Panc1 (cell line): ENCODE results near the gene ADAMTS15. TPM values are rescaled to one million over a fixed set of nuclear protein-coding genes. Genes with fewer than 3 reads are reported as not detected.

Experiments
- ATAC-seq: fragments of 200-7000 bp; cut with Tn5 transposase; 2 replicates; pipeline ENCODE4 v1.9.1; 2020; ENCODE audit warnings: mild to moderate bottlenecking, moderate library complexity
- BruUV-seq: library from RNA; stranded (reverse); fragments of 400-500 nt; replicated peaks from 2 replicates; lab custom pipeline; 2021; lab: Mats Ljungman, UMichigan
- CTCF ChIA-PET: fragments of 300-600 bp; sonication (Branson Sonifier 250); formaldehyde crosslinking; loops from one replicate; lab custom pipeline; 2022; ENCODE audit warnings: antibody characterized with exemption; lab: Charles Lee
- POLR2A ChIA-PET: fragments of 300-600 bp; sonication (Branson Sonifier 250); formaldehyde crosslinking; loops from one replicate; lab custom pipeline; 2022; ENCODE audit warnings: antibody characterized with exemption; lab: Charles Lee
- DNase-seq: peaks from one replicate; pipeline ENCODE4 v3.0.0-alpha.2; 2010; ENCODE audit warnings: low read depth, low spot score
- H3K27ac ChIP-seq: 2 replicates; pipeline ENCODE4 v1.5.1; 2011; ENCODE audit warnings: mild to moderate bottlenecking, low read length, inconsistent platforms
- H3K27me3 ChIP-seq: fragments of 200-500 bp; sonication (Bioruptor generic); 2 replicates; pipeline ENCODE4 v1.6.0; 2014; ENCODE audit warnings: low read length, inconsistent platforms; ENCODE audit not compliant: control insufficient read depth, insufficient read depth
- H3K36me3 ChIP-seq: fragments of 200-500 bp; sonication (Bioruptor generic); 2 replicates; pipeline ENCODE4 v1.5.1; 2014; ENCODE audit warnings: inconsistent platforms, mild to moderate bottlenecking, low read length, moderate library complexity; ENCODE audit not compliant: control insufficient read depth, insufficient read depth
- H3K4me1 ChIP-seq: 2 replicates; pipeline ENCODE4 v1.5.1; 2011; ENCODE audit warnings: inconsistent platforms, mild to moderate bottlenecking, low read length, moderate library complexity; ENCODE audit not compliant: control insufficient read depth, insufficient read depth
- H3K4me3 ChIP-seq, 2 experiments: 2 replicates each; pipeline ENCODE4 v1.5.1; 2011 to 2012; ENCODE audit warnings: low read depth in 2 of 2, low read length in 2 of 2, mild to moderate bottlenecking in 2 of 2, inconsistent platforms in 1 of 2, moderate library complexity in 1 of 2
- H3K9me3 ChIP-seq: fragments of 200-500 bp; sonication (Bioruptor generic); 2 replicates; pipeline ENCODE4 v1.5.1; 2014; ENCODE audit warnings: low read depth, mild to moderate bottlenecking, inconsistent platforms, low read length, moderate library complexity; ENCODE audit not compliant: control insufficient read depth, insufficient read depth
- CTCF ChIP-seq: fragments of 450-650 bp; IDR thresholded peaks from 2 replicates; pipeline ENCODE4 v1.5.1; 2017; ENCODE audit warnings: mild to moderate bottlenecking
- POLR2AphosphoS5 ChIP-seq: IDR thresholded peaks from 2 replicates; pipeline ENCODE4 v1.6.1; 2012; ENCODE audit warnings: mild to moderate bottlenecking, low read depth, low read length, moderate library complexity
- REST ChIP-seq, 2 experiments: IDR thresholded peaks; 2 replicates each; pipeline ENCODE4 v1.6.1; 2011 to 2012; ENCODE audit warnings: low read depth in 2 of 2, control low read depth in 1 of 2, low read length in 1 of 2, mild to moderate bottlenecking in 1 of 2, moderate library complexity in 1 of 2; ENCODE audit not compliant: insufficient read depth in 1 of 2
- SIN3A ChIP-seq: IDR thresholded peaks from 2 replicates; pipeline ENCODE4 v1.6.1; 2012; ENCODE audit warnings: low read depth, mild to moderate bottlenecking, low read length, moderate library complexity, borderline replicate concordance; ENCODE audit not compliant: insufficient read depth
- TCF7L2 ChIP-seq: IDR thresholded peaks from 2 replicates; pipeline ENCODE4 v1.6.1; 2011; ENCODE audit warnings: mild to moderate bottlenecking, low read depth, low read length, inconsistent platforms
- in situ Hi-C: cut with HindIII; loops from 2 replicates; pipeline ENCODE4 v1.10.0; 2016; ENCODE audit warnings: low sequenced_read_pairs, low pct_unique_long_range_greater_than_20kb
- intact Hi-C: fragments of 100-400 bp; cut with micrococcal nuclease; formaldehyde crosslinking; loops from one replicate; pipeline ENCODE4 v1.10.0; 2022; ENCODE audit not compliant: unreplicated experiment
- total RNA-seq: library from RNA; stranded (reverse); gene quantifications from one replicate; pipeline ENCODE4 v1.2.1, GENCODE V29; 2021; ENCODE audit not compliant: unreplicated experiment

Gene ADAMTS15
- total RNA-seq, 1 experiment from 2014 or later = 39.9 TPM

GRCh38 chr11:130422251-130422995 is 26.0 kb upstream of the ADAMTS15 start:
- H3K36me3 ChIP-seq = no peaks in the 10 kb centered on the region
- ChIA-PET POLR2A (no interaction called here), CTCF (interaction anchor here (0.6 kb wide), 1 partner anchor 438 kb away, joined by 7 read pairs; no protein-coding TSS in a partner anchor)
- no TSS peak for BruUV-seq
- H3K4me3 ChIP-seq = no peak overlapping the region
- TF ChIP-seq SIN3A (no peak), POLR2AphosphoS5 (no peak), TCF7L2 (no peak), REST (IDR thresholded peaks at IDR 0.05; ENCODE audit: insufficient read depth in 1 of 2, low read depth in 2 of 2, low read length in 1 of 2) (no peak), CTCF (no peak)
- H3K27ac ChIP-seq = no peak overlapping the region
- no peaks in the 10 kb centered on the region for H3K9me3 ChIP-seq
- intact Hi-C loops = no loop called here
- in situ Hi-C loops = no loop called here
- no peak for DNase-seq
- no peak for ATAC-seq
- H3K27me3 ChIP-seq = peaks cover 22% of the 10 kb centered on the region
- H3K4me1 ChIP-seq = 0 out of 2 replicates have a peak, but pooled peaks cover 5% of the 10 kb centered on the region

GRCh38 chr11:130423541-130424142 is 24.8 kb upstream of the ADAMTS15 start:
- Histone ChIP-seq H3K9me3 (no peaks in the 10 kb centered on the region), H3K36me3 (no peaks in the 10 kb centered on the region), H3K4me3 (no peak overlapping the region), H3K27me3 (peaks cover 24% of the 10 kb centered on the region), H3K27ac (no peak overlapping the region), H3K4me1 (0 out of 2 replicates have a peak, but pooled peaks cover 9% of the 10 kb centered on the region)
- ChIA-PET CTCF (interaction anchor here (0.6 kb wide), 1 partner anchor 114 kb away, joined by 3 read pairs; no protein-coding TSS in a partner anchor), POLR2A (no interaction called here)
- TF ChIP-seq REST (IDR thresholded peaks at IDR 0.05; ENCODE audit: insufficient read depth in 1 of 2, low read depth in 2 of 2, low read length in 1 of 2) = no peak
- TF ChIP-seq SIN3A = no peak
- no peak for TF ChIP-seq TCF7L2
- TF ChIP-seq CTCF = no peak
- TF ChIP-seq POLR2AphosphoS5 = no peak
- ATAC-seq (no peak), DNase-seq (no peak)
- no TSS peak for BruUV-seq
- intact Hi-C loops (no loop called here), in situ Hi-C loops (no loop called here)
